ENCODE results near the gene LHPP.

The LHPP gene

GRCh38 chr10:124558339-124559321 lies 97.0 kb downstream of the LHPP start:
- no peak overlapping the region for H3K4me3 ChIP-seq (ENCODE audit: low read depth in 1 of 2, low read length in 1 of 2)
- no peaks in the 10 kb centered on the region for H3K4me1 ChIP-seq (ENCODE audit: control insufficient read depth in 1 of 2, insufficient read depth in 1 of 2, low read depth in 1 of 2, low read length in 1 of 2)
- no peak overlapping the region for H3K27ac ChIP-seq
- TF ChIP-seq CTCF (IDR thresholded peaks at IDR 0.05), result no peak
- H3K9me3 ChIP-seq, result no peaks in the 10 kb centered on the region
- H3K27me3 ChIP-seq, result no peaks in the 10 kb centered on the region
- no peaks in the 10 kb centered on the region for H3K36me3 ChIP-seq

GRCh38 chr10:124559372-124560132 lies 97.9 kb downstream of the LHPP start:
- TF ChIP-seq CTCF (IDR thresholded peaks at IDR 0.05), result no peak
- H3K9me3 ChIP-seq, result no peaks in the 10 kb centered on the region
- no peaks in the 10 kb centered on the region for H3K27me3 ChIP-seq
- no peak overlapping the region for H3K4me3 ChIP-seq (ENCODE audit: low read depth in 1 of 2, low read length in 1 of 2)
- no peaks in the 10 kb centered on the region for H3K36me3 ChIP-seq
- no peaks in the 10 kb centered on the region for H3K4me1 ChIP-seq (ENCODE audit: control insufficient read depth in 1 of 2, insufficient read depth in 1 of 2, low read depth in 1 of 2, low read length in 1 of 2)
- no peak overlapping the region for H3K27ac ChIP-seq

GRCh38 chr10:124560377-124561105 lies 98.9 kb downstream of the LHPP start:
- no peak overlapping the region for H3K27ac ChIP-seq
- no peak overlapping the region for H3K4me3 ChIP-seq (ENCODE audit: low read depth in 1 of 2, low read length in 1 of 2)
- H3K9me3 ChIP-seq, result no peaks in the 10 kb centered on the region
- no peak for TF ChIP-seq CTCF (IDR thresholded peaks at IDR 0.05)
- H3K4me1 ChIP-seq (ENCODE audit: control insufficient read depth in 1 of 2, insufficient read depth in 1 of 2, low read depth in 1 of 2, low read length in 1 of 2), result no peaks in the 10 kb centered on the region
- H3K36me3 ChIP-seq, result no peaks in the 10 kb centered on the region
- no peaks in the 10 kb centered on the region for H3K27me3 ChIP-seq

GRCh38 chr10:124561206-124561605 lies 99.6 kb downstream of the LHPP start:
- no peak overlapping the region for H3K27ac ChIP-seq
- TF ChIP-seq CTCF (IDR thresholded peaks at IDR 0.05), result no peak
- H3K4me1 ChIP-seq (ENCODE audit: control insufficient read depth in 1 of 2, insufficient read depth in 1 of 2, low read depth in 1 of 2, low read length in 1 of 2), result no peaks in the 10 kb centered on the region
- H3K36me3 ChIP-seq, result no peaks in the 10 kb centered on the region
- no peak overlapping the region for H3K4me3 ChIP-seq (ENCODE audit: low read depth in 1 of 2, low read length in 1 of 2)
- H3K9me3 ChIP-seq, result no peaks in the 10 kb centered on the region
- H3K27me3 ChIP-seq, result no peaks in the 10 kb centered on the region

GRCh38 chr10:124562425-124563060 lies 100.9 kb downstream of the LHPP start:
- no peaks in the 10 kb centered on the region for H3K27me3 ChIP-seq
- no peak overlapping the region for H3K27ac ChIP-seq
- no peak overlapping the region for H3K4me3 ChIP-seq (ENCODE audit: low read depth in 1 of 2, low read length in 1 of 2)
- no peaks in the 10 kb centered on the region for H3K4me1 ChIP-seq (ENCODE audit: control insufficient read depth in 1 of 2, insufficient read depth in 1 of 2, low read depth in 1 of 2, low read length in 1 of 2)
- H3K36me3 ChIP-seq, result no peaks in the 10 kb centered on the region
- no peaks in the 10 kb centered on the region for H3K9me3 ChIP-seq
- no peak for TF ChIP-seq CTCF (IDR thresholded peaks at IDR 0.05)
